Neural progenitor cell (in vitro differentiated cells): Measurements from ENCODE around the gene PROK1.

Experiments used
- EZH2 ChIP-seq: fragments of 200-600 bp; sonication (generic); IDR thresholded peaks from 2 replicates; pipeline ENCODE4 v1.6.1; 2017; ENCODE audit warnings: antibody characterized with exemption, mild to moderate bottlenecking, moderate library complexity
- EZH2phosphoT487 ChIP-seq: fragments of 200-600 bp; sonication (generic); IDR thresholded peaks from 2 replicates; pipeline ENCODE4 v1.6.1; 2017; ENCODE audit warnings: antibody characterized with exemption
- TF ChIP-seq, protein P1 (sequence below): fragments of 200-600 bp; sonication (generic); IDR thresholded peaks from 2 replicates; pipeline ENCODE4 v1.5.1; 2017; ENCODE audit warnings: antibody characterized with exemption, mild to moderate bottlenecking

DNA sequence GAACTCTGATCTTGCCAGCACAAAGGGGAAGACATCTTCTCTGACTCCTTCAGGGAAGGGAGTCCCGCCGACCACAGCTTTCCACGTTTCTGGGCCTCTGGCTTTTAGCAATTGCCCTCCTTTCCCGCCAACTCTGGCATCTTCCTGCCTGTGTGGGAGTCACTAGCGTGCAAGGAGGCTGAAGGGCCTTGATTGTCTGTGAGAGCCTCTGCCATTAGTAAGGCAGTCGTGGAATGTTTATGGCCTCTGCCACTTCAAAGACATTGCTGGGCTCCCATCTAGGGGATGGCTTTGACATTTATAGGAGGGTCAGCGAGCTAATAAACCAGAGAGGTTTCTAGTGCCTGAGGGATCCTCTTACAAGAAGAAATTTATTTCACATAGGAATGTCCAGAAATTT is 14.3 kb upstream of the PROK1 start:
- TF ChIP-seq, protein P1, sequence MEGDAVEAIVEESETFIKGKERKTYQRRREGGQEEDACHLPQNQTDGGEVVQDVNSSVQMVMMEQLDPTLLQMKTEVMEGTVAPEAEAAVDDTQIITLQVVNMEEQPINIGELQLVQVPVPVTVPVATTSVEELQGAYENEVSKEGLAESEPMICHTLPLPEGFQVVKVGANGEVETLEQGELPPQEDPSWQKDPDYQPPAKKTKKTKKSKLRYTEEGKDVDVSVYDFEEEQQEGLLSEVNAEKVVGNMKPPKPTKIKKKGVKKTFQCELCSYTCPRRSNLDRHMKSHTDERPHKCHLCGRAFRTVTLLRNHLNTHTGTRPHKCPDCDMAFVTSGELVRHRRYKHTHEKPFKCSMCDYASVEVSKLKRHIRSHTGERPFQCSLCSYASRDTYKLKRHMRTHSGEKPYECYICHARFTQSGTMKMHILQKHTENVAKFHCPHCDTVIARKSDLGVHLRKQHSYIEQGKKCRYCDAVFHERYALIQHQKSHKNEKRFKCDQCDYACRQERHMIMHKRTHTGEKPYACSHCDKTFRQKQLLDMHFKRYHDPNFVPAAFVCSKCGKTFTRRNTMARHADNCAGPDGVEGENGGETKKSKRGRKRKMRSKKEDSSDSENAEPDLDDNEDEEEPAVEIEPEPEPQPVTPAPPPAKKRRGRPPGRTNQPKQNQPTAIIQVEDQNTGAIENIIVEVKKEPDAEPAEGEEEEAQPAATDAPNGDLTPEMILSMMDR: no peak
- TF ChIP-seq EZH2 (no peak), EZH2phosphoT487 (no peak)
